Endothelial cell (in vitro differentiated cells): ENCODE data around the gene CLIC4. TPM values are rescaled to one million over a fixed set of nuclear protein-coding genes. Genes with fewer than 3 reads are reported as not detected.

Source experiments
- DNase-seq: peaks from one replicate; pipeline ENCODE4 v3.0.0; 2021; ENCODE audit warnings: low spot score
- H3K27ac Mint-ChIP-seq: one replicate; pipeline ENCODE4 v1.8.0; 2021; ENCODE audit warnings: mixed read lengths, inconsistent platforms; ENCODE audit not compliant: unreplicated experiment
- H3K27me3 Mint-ChIP-seq: one replicate; pipeline ENCODE4 v1.8.0; 2021; ENCODE audit warnings: mild to moderate bottlenecking, moderate library complexity, mixed read lengths, inconsistent platforms; ENCODE audit not compliant: unreplicated experiment
- H3K36me3 Mint-ChIP-seq: one replicate; pipeline ENCODE4 v1.8.0; 2021; ENCODE audit warnings: mild to moderate bottlenecking, low read depth, mixed read lengths, inconsistent platforms; ENCODE audit not compliant: unreplicated experiment
- H3K4me1 Mint-ChIP-seq: one replicate; pipeline ENCODE4 v1.8.0; 2021; ENCODE audit warnings: mild to moderate bottlenecking, mixed read lengths, inconsistent platforms; ENCODE audit not compliant: unreplicated experiment
- H3K4me3 Mint-ChIP-seq: one replicate; pipeline ENCODE4 v1.8.0; 2021; ENCODE audit warnings: mild to moderate bottlenecking, mixed read lengths, inconsistent platforms; ENCODE audit not compliant: unreplicated experiment
- H3K9me3 Mint-ChIP-seq: one replicate; pipeline ENCODE4 v1.8.0; 2021; ENCODE audit warnings: mixed read lengths, inconsistent platforms; ENCODE audit not compliant: unreplicated experiment
- total RNA-seq: library from RNA; stranded (reverse); fragmentation: NEBNext Ultra II Directional; extraction: Animal tissue kit (Norgen Biotek cat#: 25700); gene quantifications from one replicate; pipeline ENCODE4 v1.2.1, GENCODE V29; 2021; ENCODE audit not compliant: unreplicated experiment
- TF ChIP-seq, protein P1 (sequence below): fragments of 200-600 bp; sonication (generic); IDR thresholded peaks from one replicate; pipeline ENCODE4 v1.5.0; 2021; ENCODE audit warnings: antibody characterized with exemption; ENCODE audit not compliant: unreplicated experiment

The CLIC4 gene
- total RNA-seq, 1 donor from 2014 or later: 109 TPM

DNA sequence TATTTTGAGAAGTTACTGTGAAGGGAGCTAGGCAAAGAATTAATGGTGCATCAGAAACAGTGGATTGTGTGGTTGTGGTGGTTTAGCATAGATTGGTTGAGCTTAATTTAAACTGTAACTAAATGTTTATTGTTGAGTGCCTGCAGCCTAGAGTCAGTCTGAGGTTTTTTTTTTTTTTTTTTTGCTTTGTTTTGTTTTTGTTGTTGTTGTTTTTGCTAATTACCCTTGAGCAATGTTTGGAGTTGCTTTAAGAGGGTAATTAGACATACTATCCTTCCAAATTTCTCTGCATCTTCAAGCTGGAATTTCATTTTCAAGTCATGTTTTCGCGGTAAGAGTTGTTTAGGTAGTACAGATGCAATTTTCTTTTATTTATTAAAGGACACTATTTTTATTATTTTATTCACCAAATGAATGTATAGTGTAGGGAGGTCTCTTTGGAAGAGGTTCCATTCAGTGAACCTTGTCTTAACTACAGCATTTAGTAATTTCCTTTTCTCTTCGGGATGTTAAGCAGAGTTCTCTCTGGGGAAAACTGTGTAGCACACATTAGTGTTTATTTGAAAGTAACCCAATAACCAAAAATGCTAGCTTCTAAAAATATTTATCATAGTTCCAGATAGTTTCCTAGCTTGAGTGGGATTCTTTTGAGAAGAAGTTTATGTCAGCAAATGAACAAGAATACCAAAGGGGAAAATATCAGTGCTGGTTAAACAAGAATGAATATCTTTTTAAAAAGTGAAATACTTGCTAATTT is 82.3 kb downstream of the CLIC4 start:
- H3K27me3 Mint-ChIP-seq: no peaks in the 10 kb centered on the region
- H3K9me3 Mint-ChIP-seq: no peaks in the 10 kb centered on the region
- H3K4me1 Mint-ChIP-seq: peaks cover 10% of the 10 kb centered on the region
- H3K4me3 Mint-ChIP-seq: no peak overlapping the region
- H3K36me3 Mint-ChIP-seq: peaks cover 7% of the 10 kb centered on the region
- H3K27ac Mint-ChIP-seq: peak overlapping the region; percentile 22
- DNase-seq: no peak
- TF ChIP-seq, protein P1, sequence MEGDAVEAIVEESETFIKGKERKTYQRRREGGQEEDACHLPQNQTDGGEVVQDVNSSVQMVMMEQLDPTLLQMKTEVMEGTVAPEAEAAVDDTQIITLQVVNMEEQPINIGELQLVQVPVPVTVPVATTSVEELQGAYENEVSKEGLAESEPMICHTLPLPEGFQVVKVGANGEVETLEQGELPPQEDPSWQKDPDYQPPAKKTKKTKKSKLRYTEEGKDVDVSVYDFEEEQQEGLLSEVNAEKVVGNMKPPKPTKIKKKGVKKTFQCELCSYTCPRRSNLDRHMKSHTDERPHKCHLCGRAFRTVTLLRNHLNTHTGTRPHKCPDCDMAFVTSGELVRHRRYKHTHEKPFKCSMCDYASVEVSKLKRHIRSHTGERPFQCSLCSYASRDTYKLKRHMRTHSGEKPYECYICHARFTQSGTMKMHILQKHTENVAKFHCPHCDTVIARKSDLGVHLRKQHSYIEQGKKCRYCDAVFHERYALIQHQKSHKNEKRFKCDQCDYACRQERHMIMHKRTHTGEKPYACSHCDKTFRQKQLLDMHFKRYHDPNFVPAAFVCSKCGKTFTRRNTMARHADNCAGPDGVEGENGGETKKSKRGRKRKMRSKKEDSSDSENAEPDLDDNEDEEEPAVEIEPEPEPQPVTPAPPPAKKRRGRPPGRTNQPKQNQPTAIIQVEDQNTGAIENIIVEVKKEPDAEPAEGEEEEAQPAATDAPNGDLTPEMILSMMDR: no peak

DNA sequence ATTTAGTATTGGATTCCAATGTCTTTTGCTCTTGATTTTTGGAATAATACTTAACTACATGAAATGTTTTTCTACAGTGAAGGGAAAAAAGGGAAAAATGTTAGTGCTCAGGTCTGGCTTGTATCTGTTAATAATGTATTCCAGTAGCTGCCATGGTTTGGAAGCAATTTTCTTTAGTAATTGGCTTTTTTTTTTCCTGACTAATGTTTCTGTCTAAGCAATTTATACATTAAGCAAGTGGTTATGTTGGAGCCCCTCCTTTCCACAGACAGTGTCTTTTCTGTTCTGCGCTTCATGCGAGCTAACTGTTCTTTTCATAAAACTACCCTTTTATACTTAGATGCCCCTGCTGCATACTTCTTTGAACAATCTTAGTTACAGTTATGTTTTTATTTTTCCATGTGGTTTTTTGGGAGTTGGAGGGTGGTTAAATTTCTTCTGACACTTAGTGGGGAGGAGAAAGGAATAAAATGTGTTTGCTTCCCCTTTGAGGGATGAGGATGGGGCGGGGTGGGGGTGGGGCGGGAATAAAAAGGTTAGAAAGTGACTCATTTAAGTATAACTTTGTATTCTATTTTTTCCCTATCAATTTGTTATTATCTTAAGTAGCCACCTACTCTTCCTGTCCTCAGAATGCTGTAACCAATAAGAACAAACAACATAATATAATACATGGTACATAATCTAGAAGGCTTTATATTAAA is 83.1 kb downstream of the CLIC4 start:
- Mint-ChIP-seq H3K27me3 (no peaks in the 10 kb centered on the region), H3K36me3 (peaks cover 7% of the 10 kb centered on the region), H3K4me1 (peaks cover 3% of the 10 kb centered on the region), H3K9me3 (no peaks in the 10 kb centered on the region), H3K27ac (peak overlapping the region; percentile 64), H3K4me3 (no peak overlapping the region)
- DNase-seq: no peak
- TF ChIP-seq, protein P1: no peak

DNA sequence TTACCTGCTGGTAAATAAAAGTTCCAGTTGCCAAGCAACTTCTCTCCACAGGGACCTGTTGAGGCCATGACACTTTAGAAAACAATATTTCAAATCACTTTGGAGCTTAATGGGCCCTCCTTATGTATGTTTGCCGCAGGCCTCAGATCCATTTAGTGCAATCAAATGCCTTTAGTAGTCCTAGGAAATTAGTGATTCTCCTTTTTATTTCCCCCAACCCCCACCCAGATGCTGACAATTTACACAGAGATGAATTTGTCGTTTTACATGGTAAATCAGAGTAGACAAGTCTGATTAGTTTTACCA is 83.6 kb downstream of the CLIC4 start:
- Mint-ChIP-seq H3K27me3 (no peaks in the 10 kb centered on the region), H3K4me3 (no peak overlapping the region), H3K4me1 (peaks cover 1% of the 10 kb centered on the region), H3K9me3 (no peaks in the 10 kb centered on the region), H3K27ac (no peak overlapping the region), H3K36me3 (peaks cover 7% of the 10 kb centered on the region)
- no peak for DNase-seq
- TF ChIP-seq, protein P1: no peak

DNA sequence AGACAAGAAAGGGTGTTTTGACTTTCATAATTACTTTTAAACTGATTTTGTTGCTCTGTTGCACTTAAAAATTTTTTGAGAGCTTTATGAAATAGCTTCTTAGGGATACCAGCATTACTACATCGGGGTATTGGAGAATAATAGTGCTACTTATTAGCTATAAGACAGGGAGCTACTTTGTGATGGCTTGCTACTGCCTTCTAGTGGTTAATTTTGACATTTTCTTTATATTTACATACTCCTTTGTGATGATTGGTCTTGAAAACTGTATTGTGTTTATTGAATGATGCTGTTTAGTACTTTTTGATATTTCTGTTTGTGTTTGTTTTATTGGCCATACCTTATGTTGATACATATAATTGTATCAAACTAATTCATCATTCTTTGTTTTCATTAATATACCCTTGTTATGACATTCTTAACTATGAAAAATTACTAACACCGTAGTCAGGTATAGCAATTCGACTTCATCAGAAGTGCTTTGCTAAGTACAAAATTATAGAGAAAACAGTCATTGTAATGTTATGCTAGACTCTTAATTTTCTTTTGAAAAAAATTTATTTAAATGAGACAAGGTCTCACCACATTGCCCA is 85.5 kb downstream of the CLIC4 start:
- H3K36me3 Mint-ChIP-seq: peaks cover 7% of the 10 kb centered on the region
- TF ChIP-seq, protein P1: peak; percentile 73
- H3K27me3 Mint-ChIP-seq: no peaks in the 10 kb centered on the region
- no peak for DNase-seq
- no peak overlapping the region for H3K4me3 Mint-ChIP-seq
- H3K4me1 Mint-ChIP-seq: no peaks in the 10 kb centered on the region
- no peaks in the 10 kb centered on the region for H3K9me3 Mint-ChIP-seq
- no peak overlapping the region for H3K27ac Mint-ChIP-seq

DNA sequence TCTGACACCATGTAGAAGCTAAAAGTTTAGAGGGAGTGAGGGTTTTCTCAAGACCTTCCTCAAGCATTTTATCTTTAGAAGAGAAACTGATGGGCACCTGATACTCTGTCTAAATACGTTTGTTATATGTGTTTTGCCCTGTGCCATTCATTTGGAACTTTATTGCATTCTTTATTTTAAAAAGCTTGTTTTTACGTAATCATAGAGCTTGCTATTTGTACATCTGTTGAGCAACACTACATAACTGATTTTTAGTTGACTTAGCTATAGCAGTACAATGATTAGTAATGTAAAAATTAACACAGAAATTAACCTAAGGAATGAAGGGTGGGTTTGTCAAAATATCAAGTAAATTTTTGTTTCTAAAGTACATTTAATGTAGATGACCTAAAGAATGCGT is 96.3 kb downstream of the CLIC4 start:
- H3K4me3 Mint-ChIP-seq: no peak overlapping the region
- H3K4me1 Mint-ChIP-seq: no peaks in the 10 kb centered on the region
- H3K36me3 Mint-ChIP-seq: peaks cover 5% of the 10 kb centered on the region
- TF ChIP-seq, protein P1: no peak
- no peak overlapping the region for H3K27ac Mint-ChIP-seq
- no peaks in the 10 kb centered on the region for H3K27me3 Mint-ChIP-seq
- no peak for DNase-seq
- H3K9me3 Mint-ChIP-seq: no peaks in the 10 kb centered on the region
